Astrocyte (in vitro differentiated cells and primary cell): ENCODE data around the gene VWA2.

Experiments
- CTCF ChIP-seq: IDR thresholded peaks from 2 replicates; pipeline ENCODE4 v1.5.1; 2011; ENCODE audit warnings: low read depth, mild to moderate bottlenecking, inconsistent platforms, low read length, moderate library complexity; ENCODE audit not compliant: insufficient read depth
- EZH2 ChIP-seq: IDR thresholded peaks from 2 replicates; pipeline ENCODE4 v1.6.1; 2012; ENCODE audit warnings: mild to moderate bottlenecking, low read length, inconsistent platforms; ENCODE audit not compliant: insufficient read depth

- no peak for TF ChIP-seq CTCF
- TF ChIP-seq EZH2: no peak
These were observed 10.9 kb upstream of the VWA2 start for GRCh38 chr10:114228156-114228555.
